Kasumi-1 (cell line): ENCODE data around the gene WFIKKN2.
A peak's percentile ranks its signal among the peaks of the same experiment; 100 is the strongest.

ENCODE experiments used
- DNase-seq, 2 experiments: peaks; one replicate each; lab custom pipeline; 2025; lab: John Stamatoyannopoulos, UW

Gene WFIKKN2

GRCh38 chr17:50808413-50808812 is 27.0 kb upstream of the WFIKKN2 start:
- no peak for DNase-seq

- no peak for DNase-seq
These were observed 26.5 kb upstream of the WFIKKN2 start for GRCh38 chr17:50808888-50809287.

GRCh38 chr17:50813583-50813982 is 21.8 kb upstream of the WFIKKN2 start:
- no peak for DNase-seq

GRCh38 chr17:50815400-50815799 is 20.0 kb upstream of the WFIKKN2 start:
- DNase-seq: peak; percentile 72 to 79

- DNase-seq: no peak
These were observed 19.1 kb upstream of the WFIKKN2 start for GRCh38 chr17:50816271-50816670.

GRCh38 chr17:50816771-50817751 is 18.3 kb upstream of the WFIKKN2 start:
- DNase-seq: peak; percentile 43 to 58

- DNase-seq: no peak
These were observed 17.5 kb upstream of the WFIKKN2 start for GRCh38 chr17:50817838-50818237.

GRCh38 chr17:50818261-50818660 is 17.1 kb upstream of the WFIKKN2 start:
- DNase-seq: no peak

GRCh38 chr17:50818921-50819657 is 16.3 kb upstream of the WFIKKN2 start:
- DNase-seq: no peak

- DNase-seq: no peak
These were observed 14.7 kb upstream of the WFIKKN2 start for GRCh38 chr17:50820651-50821050.

GRCh38 chr17:50822550-50822949 is 12.8 kb upstream of the WFIKKN2 start:
- no peak for DNase-seq

- DNase-seq: no peak
These were observed 11.0 kb upstream of the WFIKKN2 start for GRCh38 chr17:50824429-50824828.

GRCh38 chr17:50825188-50825587 is 10.2 kb upstream of the WFIKKN2 start:
- DNase-seq: no peak

- no peak for DNase-seq
These were observed 6.7 kb upstream of the WFIKKN2 start for GRCh38 chr17:50828508-50829170.

- no peak for DNase-seq
These were observed 6.1 kb upstream of the WFIKKN2 start for GRCh38 chr17:50829332-50829731.

- DNase-seq: no peak
These were observed 5.0 kb upstream of the WFIKKN2 start for GRCh38 chr17:50830352-50830751.

GRCh38 chr17:50830994-50831393 is 4.4 kb upstream of the WFIKKN2 start:
- no peak for DNase-seq

GRCh38 chr17:50831471-50831928 is 3.9 kb upstream of the WFIKKN2 start:
- no peak for DNase-seq

GRCh38 chr17:50832267-50832863 is 3.0 kb upstream of the WFIKKN2 start:
- no peak for DNase-seq

- DNase-seq: no peak
These were observed 2.5 kb upstream of the WFIKKN2 start for GRCh38 chr17:50832864-50833381.

GRCh38 chr17:50833510-50834428 is 1.6 kb upstream of the WFIKKN2 start:
- no peak for DNase-seq
